Measurements from ENCODE around the gene COG8.
A peak's percentile ranks its signal among the peaks of the same experiment; 100 is the strongest.
"Not testable (repeated sequence)": the region's sequence is repeated elsewhere in the genome, so short reads cannot be mapped to it uniquely, and the experiment has no call there.

COG8 gene

GRCh38 chr16:69318177-69318910, 21.0 kb downstream of the COG8 start:
- no peak for DNase-seq

GRCh38 chr16:69316595-69317034, 22.7 kb downstream of the COG8 start:
- no peak for DNase-seq

GRCh38 chr16:69315486-69316311, 23.7 kb downstream of the COG8 start:
- DNase-seq = no peak

DNA sequence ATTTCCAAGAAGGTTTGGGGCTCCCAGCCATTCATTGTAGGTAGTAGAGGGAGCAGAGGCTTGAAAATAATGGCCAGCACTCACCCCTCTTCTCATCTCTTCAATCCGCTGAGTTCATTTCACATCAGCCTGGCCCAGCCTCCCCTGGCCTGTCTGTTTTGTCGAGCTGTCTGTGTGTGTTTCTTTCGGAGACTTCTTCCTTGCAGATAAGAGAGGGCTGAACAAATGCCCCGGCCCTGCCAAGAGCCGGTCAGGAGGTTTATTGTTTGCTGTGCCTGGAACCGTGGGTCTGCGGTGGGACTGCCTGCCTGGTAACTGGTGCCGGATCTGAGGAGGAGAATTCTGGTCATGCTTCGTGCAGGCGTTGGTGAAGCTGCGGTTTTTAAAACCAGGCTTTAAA, 24.8 kb downstream of the COG8 start:
- DNase-seq = no peak

- DNase-seq = no peak
Observed at GRCh38 chr16:69313469-69313868, 25.9 kb downstream of the COG8 start.

GRCh38 chr16:69311533-69312387, 27.6 kb downstream of the COG8 start:
- no peak for DNase-seq

- peak; percentile 98 for DNase-seq
Observed at GRCh38 chr16:69310653-69311532, 28.5 kb downstream of the COG8 start, which contains the start of gene VPS4A. VPS4A (plus strand) TSS chr16:69311350; CDS start chr16:69311512, 162 bp downstream.

DNA sequence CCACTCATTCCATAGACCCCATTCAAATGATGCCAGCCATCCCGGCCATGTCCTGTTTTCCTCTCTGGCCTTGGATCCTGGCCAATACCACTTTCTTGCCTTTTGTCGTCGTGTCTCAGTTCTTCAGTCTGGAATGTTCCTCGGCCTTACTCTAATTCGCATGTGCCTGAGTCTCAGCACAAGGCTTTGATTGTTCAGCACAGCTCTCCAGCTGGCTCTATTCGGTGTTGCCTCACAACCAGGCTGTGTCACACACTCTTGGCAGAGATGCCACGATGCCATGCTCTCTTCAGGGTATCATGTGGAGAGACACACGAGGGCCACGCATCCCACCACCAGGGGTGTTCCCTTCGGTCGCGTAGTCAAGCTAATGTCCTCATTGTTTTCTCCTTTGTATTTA, 30.0 kb downstream of the COG8 start:
- no peak for DNase-seq

GRCh38 chr16:69307856-69308255, 31.5 kb downstream of the COG8 start:
- DNase-seq = no peak

DNA sequence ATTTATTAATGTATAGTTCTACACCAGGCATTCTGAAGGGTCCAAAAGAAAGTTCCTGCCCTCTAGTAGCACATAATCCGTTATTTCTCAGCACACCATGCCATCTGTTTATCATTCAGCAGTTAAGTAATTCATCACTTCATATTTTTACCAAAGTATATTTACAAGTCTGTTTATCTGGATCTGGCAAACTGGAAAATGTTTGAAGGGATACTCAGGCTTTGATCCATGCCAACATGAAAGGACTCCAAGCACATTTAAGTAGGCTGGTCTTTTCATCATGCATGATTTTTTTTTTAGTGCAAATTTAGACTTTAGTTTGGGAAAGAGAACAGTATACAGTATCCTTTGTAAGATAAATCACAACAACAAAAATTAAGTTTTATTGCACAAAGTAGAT, 32.3 kb downstream of the COG8 start:
- no peak for DNase-seq

GRCh38 chr16:69306031-69306430, 33.3 kb downstream of the COG8 start:
- peak; percentile 73 for DNase-seq

DNA sequence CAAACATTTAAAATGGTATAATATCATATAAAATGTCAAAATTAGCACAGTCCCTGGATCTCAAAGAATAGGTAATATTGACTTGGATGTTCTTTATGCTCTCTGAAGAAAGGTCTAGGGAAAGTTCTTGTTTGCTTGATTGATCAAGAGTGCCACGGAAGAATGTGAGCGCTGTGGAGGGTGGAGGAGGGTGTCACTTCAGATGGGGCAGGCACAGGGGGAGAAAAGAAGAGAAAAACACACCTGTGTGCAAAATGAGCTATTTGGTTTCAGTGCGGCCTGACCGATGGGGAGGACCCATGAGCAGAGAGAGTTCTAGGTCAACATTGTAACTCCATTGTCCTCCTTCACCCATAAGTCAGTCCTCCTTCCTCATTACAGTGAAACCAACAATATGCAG, 37.1 kb downstream of the COG8 start:
- no peak for DNase-seq

DNA sequence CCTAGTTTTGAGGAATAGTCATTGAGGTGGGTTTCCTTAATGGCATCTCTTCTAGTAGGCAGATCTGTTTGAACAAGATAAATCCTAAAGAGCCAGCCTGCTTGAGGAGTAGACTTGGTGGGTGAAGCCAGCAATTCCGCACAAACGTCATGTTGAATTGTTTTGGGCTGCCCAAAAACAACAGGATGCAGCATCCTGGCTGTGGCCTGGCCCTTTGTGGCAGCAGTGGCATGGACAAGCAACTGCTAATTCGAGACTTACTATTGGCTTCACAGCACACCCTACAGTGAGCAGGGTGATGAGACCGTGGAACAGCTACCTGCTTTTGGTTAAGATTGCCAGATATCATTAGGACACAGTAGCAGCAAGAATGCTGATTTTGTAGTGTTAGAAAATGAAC, 37.5 kb downstream of the COG8 start:
- no peak for DNase-seq

GRCh38 chr16:69301187-69301586, 38.2 kb downstream of the COG8 start:
- DNase-seq = no peak

- DNase-seq = no peak
Observed at GRCh38 chr16:69298261-69298660, 41.1 kb downstream of the COG8 start.

GRCh38 chr16:69296771-69297170, 42.6 kb downstream of the COG8 start:
- not testable (repeated sequence) for DNase-seq

DNA sequence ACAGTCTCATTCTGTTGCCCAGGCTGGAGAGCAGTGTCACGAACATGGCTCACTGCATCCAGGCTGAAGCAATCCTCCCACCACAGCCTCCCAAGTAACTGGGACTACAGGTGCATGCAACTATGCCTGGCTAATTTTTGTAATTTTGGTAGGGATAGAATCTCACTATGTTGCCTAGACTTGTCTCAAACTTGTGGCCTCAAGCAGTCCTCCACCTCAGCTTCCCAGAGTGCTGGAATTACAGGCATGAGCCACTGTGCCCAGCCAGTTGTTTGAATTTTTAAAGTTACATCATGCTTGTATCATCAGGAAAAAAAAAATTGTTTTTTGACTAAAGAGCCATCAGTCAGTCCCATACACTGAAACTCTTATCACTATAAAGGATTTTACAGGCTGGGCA, 45.3 kb downstream of the COG8 start:
- DNase-seq = no peak

DNA sequence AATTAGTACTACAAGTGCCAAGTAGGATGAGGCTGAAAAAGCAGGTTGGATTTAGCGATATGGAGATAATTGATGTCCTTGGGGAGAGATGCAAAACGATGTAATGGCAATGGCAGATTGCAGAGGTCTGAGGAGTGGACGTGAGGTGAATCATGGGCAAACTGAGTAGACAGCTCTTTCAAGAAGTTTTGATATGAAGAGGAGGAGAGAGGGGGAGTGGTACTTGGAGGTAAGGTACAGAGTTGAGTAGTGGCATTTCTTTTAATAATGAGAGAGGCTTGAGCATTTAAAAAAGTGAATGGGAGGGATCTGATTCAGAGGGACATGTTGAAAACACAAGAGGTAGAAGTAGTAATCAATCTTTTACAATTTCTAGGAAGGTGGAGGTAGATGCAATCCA, 46.0 kb downstream of the COG8 start:
- DNase-seq = no peak

- DNase-seq = not testable (repeated sequence)
Observed at GRCh38 chr16:69291657-69292056, 47.7 kb downstream of the COG8 start.

GRCh38 chr16:69286941-69287713, 52.2 kb downstream of the COG8 start:
- peak; percentile 54 for DNase-seq

DNA sequence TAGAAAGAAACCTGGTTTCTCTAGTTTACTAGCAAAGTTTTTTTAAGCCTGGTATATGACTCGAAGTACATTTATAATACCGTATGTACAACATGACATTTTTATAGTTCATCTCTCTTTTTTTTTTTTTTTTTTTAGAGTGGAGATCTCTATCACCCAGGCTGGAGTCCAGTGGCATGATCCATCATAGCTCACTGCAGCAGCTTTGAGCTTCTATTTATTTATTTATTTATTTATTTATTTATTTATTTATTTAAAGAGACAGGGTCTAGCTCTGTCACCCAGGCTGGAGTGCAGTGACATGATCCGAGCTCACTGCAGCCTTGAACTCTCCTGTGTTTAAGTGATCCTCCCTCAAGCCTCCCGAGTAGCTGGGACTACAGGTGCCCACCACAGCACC, 54.1 kb downstream of the COG8 start:
- DNase-seq = no peak

All from NCI-H2171 (cell line).